Measurements from ENCODE around the gene DLEU7. TPM values are rescaled to one million over a fixed set of nuclear protein-coding genes. Genes with fewer than 3 reads are reported as not detected.

The DLEU7 gene
- total RNA-seq, 1 donor from 2014 or later: 3.3 TPM

- ATAC-seq (no peak), DNase-seq (no peak)
- peaks cover 19% of the 10 kb centered on the region for H3K27me3 ChIP-seq (ENCODE audit: low read depth)
- no peak overlapping the region for H3K27ac ChIP-seq
- no peaks in the 10 kb centered on the region for H3K9me3 ChIP-seq
- H3K36me3 ChIP-seq: no peaks in the 10 kb centered on the region
- no peak for TF ChIP-seq CTCF (IDR thresholded peaks at IDR 0.05)
- H3K4me1 ChIP-seq: peaks cover 8% of the 10 kb centered on the region
- intact Hi-C loops (cut with DNase I): no loop called here
- H3K4me3 ChIP-seq: no peak overlapping the region
Measured at GRCh38 chr13:50839828-50840227, 3.7 kb downstream of the DLEU7 start.

GRCh38 chr13:50838701-50839100 lies 4.8 kb downstream of the DLEU7 start:
- no peak for ATAC-seq
- H3K27ac ChIP-seq: no peak overlapping the region
- H3K4me1 ChIP-seq: peaks cover 8% of the 10 kb centered on the region
- H3K4me3 ChIP-seq: no peak overlapping the region
- intact Hi-C loops (cut with DNase I): no loop called here
- no peak for TF ChIP-seq CTCF (IDR thresholded peaks at IDR 0.05)
- peaks cover 14% of the 10 kb centered on the region for H3K27me3 ChIP-seq (ENCODE audit: low read depth)
- no peaks in the 10 kb centered on the region for H3K9me3 ChIP-seq
- DNase-seq: no peak
- H3K36me3 ChIP-seq: no peaks in the 10 kb centered on the region

- no peaks in the 10 kb centered on the region for H3K36me3 ChIP-seq
- no peak overlapping the region for H3K4me3 ChIP-seq
- peaks cover 8% of the 10 kb centered on the region for H3K27me3 ChIP-seq (ENCODE audit: low read depth)
- H3K9me3 ChIP-seq: no peaks in the 10 kb centered on the region
- intact Hi-C loops (cut with DNase I): no loop called here
- no peak for ATAC-seq
- no peak for DNase-seq
- H3K4me1 ChIP-seq: peaks cover 4% of the 10 kb centered on the region
- no peak overlapping the region for H3K27ac ChIP-seq
- TF ChIP-seq CTCF (IDR thresholded peaks at IDR 0.05): no peak
Measured at GRCh38 chr13:50838031-50838430, 5.5 kb downstream of the DLEU7 start.

GRCh38 chr13:50831512-50831911 lies 12.0 kb downstream of the DLEU7 start:
- no peaks in the 10 kb centered on the region for H3K27me3 ChIP-seq (ENCODE audit: low read depth)
- no peak for DNase-seq
- no peaks in the 10 kb centered on the region for H3K4me1 ChIP-seq
- no peak overlapping the region for H3K27ac ChIP-seq
- H3K36me3 ChIP-seq: no peaks in the 10 kb centered on the region
- no peaks in the 10 kb centered on the region for H3K9me3 ChIP-seq
- intact Hi-C loops (cut with DNase I): no loop called here
- no peak for ATAC-seq
- no peak overlapping the region for H3K4me3 ChIP-seq
- TF ChIP-seq CTCF (IDR thresholded peaks at IDR 0.05): no peak

- intact Hi-C loops (cut with DNase I): no loop called here
- no peak for DNase-seq
- Histone ChIP-seq H3K9me3 (no peaks in the 10 kb centered on the region), H3K4me3 (no peak overlapping the region), H3K27me3 (ENCODE audit: low read depth) (no peaks in the 10 kb centered on the region), H3K4me1 (no peaks in the 10 kb centered on the region), H3K36me3 (no peaks in the 10 kb centered on the region), H3K27ac (no peak overlapping the region)
- TF ChIP-seq CTCF (IDR thresholded peaks at IDR 0.05): no peak
- ATAC-seq: no peak
Measured at GRCh38 chr13:50829896-50830295, 13.6 kb downstream of the DLEU7 start.

- no peak for TF ChIP-seq CTCF (IDR thresholded peaks at IDR 0.05)
- intact Hi-C loops (cut with DNase I): no loop called here
- Histone ChIP-seq H3K4me3 (no peak overlapping the region), H3K27me3 (ENCODE audit: low read depth) (no peaks in the 10 kb centered on the region), H3K4me1 (no peaks in the 10 kb centered on the region), H3K27ac (no peak overlapping the region), H3K36me3 (no peaks in the 10 kb centered on the region), H3K9me3 (no peaks in the 10 kb centered on the region)
- no peak for DNase-seq
- no peak for ATAC-seq
Measured at GRCh38 chr13:50829226-50829625, 14.3 kb downstream of the DLEU7 start.

Data from lower lobe of right lung (tissue), 2 donors.